Activated naive CD8-positive, alpha-beta T cell (primary cell): Measurements from ENCODE around the gene NOBOX.

Experiments
- H3K27ac Mint-ChIP-seq: one replicate; pipeline ENCODE4 v1.8.0; 2021; ENCODE audit warnings: mixed read lengths
- H3K27me3 Mint-ChIP-seq: one replicate; pipeline ENCODE4 v1.8.0; 2021; ENCODE audit warnings: mixed read lengths
- H3K36me3 Mint-ChIP-seq: one replicate; pipeline ENCODE4 v1.8.0; 2021; ENCODE audit warnings: mixed read lengths
- H3K4me1 Mint-ChIP-seq: one replicate; pipeline ENCODE4 v1.8.0; 2021; ENCODE audit warnings: low read depth, mixed read lengths
- H3K4me3 Mint-ChIP-seq: one replicate; pipeline ENCODE4 v1.8.0; 2021; ENCODE audit warnings: mild to moderate bottlenecking, mixed read lengths
- H3K9me3 Mint-ChIP-seq: one replicate; pipeline ENCODE4 v1.8.0; 2021; ENCODE audit warnings: low read depth, mixed read lengths

NOBOX gene

DNA sequence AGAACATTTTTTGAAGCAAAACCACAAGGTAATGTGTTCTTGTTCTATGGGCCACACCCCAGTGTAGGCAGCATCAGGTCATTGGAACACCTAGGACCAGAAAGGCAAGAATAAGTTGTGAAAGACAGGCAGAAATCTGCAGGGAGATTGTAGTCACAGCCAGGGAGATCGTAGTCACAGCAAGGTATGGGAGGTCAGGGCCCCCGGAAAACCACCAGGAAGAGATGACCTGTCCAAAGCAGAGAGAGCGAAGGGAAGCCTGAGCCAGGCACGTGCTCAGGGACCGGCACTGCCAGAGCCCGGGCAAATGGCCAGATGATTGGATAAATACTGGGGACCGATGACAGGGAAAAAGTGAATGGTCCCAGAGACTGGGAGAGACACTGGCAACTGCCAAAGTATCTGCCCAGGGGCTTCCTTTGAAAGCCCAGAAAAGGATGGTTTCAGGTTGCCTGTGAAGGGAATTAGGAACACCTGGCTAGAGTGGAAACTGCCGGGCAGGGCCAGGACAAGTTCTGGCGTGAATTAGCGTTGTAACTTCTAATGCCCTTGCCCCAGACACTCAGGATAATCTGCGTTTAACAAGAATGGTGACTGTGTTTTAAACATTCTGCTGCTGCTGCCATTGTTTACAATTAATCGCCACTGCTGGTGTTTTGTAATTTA lies 3.9 kb upstream of the NOBOX start:
- H3K4me3 Mint-ChIP-seq = no peak overlapping the region
- H3K27ac Mint-ChIP-seq = no peak overlapping the region
- H3K27me3 Mint-ChIP-seq = peaks cover 9% of the 10 kb centered on the region
- no peaks in the 10 kb centered on the region for H3K4me1 Mint-ChIP-seq
- no peaks in the 10 kb centered on the region for H3K36me3 Mint-ChIP-seq
- no peaks in the 10 kb centered on the region for H3K9me3 Mint-ChIP-seq

DNA sequence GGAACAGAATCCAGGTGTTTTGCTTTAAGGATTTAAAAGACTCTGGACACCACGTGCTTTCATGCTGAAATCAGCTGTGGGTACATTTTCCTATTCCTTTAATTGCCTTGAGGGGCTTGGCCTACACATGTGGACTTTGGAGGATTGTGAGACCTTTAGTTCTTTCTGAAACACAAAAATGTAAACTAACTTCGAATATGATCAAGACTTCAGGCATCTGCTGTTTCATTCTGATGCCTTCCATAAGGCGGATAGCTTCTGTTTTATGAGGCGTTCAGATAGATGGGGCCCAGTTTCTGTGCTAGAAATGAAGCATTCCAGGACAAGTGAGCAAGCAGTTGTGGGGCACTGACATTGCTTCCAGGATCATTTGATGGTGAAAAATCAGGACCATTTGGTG lies 1.5 kb upstream of the NOBOX start:
- no peak overlapping the region for H3K27ac Mint-ChIP-seq
- H3K4me3 Mint-ChIP-seq = no peak overlapping the region

DNA sequence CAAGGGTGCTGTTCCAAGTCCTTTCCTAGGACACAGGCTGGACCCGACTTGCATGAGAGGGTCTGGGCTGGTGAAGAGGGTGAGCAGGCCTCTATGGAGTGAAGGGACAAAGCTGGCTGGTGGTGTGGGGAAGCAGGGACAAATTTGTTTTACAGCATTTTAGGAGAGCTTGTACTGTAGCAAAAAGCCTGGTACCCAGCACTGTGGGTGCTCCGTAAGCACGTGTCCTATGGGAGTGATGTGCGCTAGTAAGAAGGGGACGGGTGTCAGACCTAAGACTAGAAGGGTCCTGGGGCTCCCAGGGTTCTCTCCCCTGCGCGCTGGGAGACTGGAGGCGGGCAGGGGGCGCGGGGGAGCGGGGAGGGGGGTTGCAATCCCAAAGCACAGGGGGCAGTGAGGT lies 391 bp downstream of the NOBOX start:
- no peaks in the 10 kb centered on the region for H3K36me3 Mint-ChIP-seq
- no peaks in the 10 kb centered on the region for H3K9me3 Mint-ChIP-seq
- H3K27ac Mint-ChIP-seq = no peak overlapping the region
- peaks cover 4% of the 10 kb centered on the region for H3K27me3 Mint-ChIP-seq
- no peak overlapping the region for H3K4me3 Mint-ChIP-seq
- no peaks in the 10 kb centered on the region for H3K4me1 Mint-ChIP-seq

More for the DNA sequence above, 1.5 kb upstream of the NOBOX start:
- Mint-ChIP-seq H3K4me1 (no peaks in the 10 kb centered on the region), H3K9me3 (no peaks in the 10 kb centered on the region), H3K36me3 (no peaks in the 10 kb centered on the region), H3K27me3 (peaks cover 7% of the 10 kb centered on the region)

DNA sequence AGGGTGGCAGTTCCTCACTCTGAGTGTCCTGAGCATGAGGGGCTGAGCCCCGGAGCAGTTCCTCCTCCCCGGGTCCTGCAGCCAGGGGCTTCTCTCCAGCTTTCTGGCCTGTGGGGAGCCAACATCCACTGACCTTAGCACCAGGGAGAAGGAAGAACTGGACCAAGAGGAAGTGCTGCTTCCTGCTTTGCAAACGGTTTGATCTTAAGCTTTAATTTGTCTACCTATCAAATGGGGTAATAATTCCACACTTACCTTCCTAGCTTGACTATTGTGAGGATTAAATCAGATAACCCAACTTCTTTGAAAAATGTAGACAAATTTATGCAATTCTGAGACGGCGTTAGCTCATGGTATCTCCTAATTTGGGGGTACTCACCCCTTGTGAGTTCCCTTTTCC lies 2.0 kb downstream of the NOBOX start:
- no peaks in the 10 kb centered on the region for H3K9me3 Mint-ChIP-seq
- no peak overlapping the region for H3K27ac Mint-ChIP-seq
- no peaks in the 10 kb centered on the region for H3K36me3 Mint-ChIP-seq
- H3K4me1 Mint-ChIP-seq = no peaks in the 10 kb centered on the region
- peaks cover 4% of the 10 kb centered on the region for H3K27me3 Mint-ChIP-seq
- H3K4me3 Mint-ChIP-seq = no peak overlapping the region

DNA sequence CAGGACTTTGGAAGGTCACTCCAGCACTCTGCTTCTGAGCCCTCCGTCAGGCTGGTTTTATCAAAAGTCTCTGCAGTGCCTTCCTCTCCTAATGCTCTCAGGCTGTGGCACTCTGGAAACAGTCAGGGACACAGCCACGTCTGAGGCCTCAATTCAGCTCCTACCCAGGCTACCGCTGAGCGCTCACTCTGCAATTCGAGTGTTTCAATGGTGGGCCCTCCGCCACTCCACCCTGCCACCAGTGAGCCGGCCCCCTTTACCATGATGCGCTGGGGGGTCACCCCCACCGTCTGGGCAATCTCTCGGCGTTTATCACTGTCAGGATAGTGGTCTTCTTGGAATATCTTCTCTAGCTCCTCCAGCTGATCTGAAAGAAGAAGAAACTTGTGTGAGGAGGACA lies 3.5 kb downstream of the NOBOX start:
- no peaks in the 10 kb centered on the region for H3K36me3 Mint-ChIP-seq
- H3K4me1 Mint-ChIP-seq = no peaks in the 10 kb centered on the region
- no peak overlapping the region for H3K27ac Mint-ChIP-seq
- H3K9me3 Mint-ChIP-seq = no peaks in the 10 kb centered on the region
- H3K4me3 Mint-ChIP-seq = no peak overlapping the region
- H3K27me3 Mint-ChIP-seq = peaks cover 4% of the 10 kb centered on the region

DNA sequence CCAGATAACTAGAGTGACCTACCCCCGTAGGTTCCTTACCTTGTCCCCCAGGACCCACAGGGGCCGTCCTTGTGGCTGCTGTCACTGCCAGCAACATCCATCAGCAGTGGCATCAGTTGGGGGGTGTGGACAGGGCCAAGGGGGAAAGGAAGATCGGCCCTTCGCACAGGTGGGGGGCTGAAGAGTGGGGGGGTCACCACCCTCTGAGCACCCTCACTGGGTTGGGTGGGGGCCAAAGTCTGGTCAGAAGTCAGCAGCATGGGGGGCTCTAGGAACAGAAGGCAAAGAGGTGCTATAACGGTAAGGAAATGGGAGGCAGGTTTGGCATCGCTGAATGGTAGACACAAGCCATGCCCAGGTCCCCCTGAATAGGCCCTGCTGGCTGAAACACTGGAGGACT lies 4.6 kb downstream of the NOBOX start:
- no peaks in the 10 kb centered on the region for H3K4me1 Mint-ChIP-seq
- H3K9me3 Mint-ChIP-seq = no peaks in the 10 kb centered on the region
- no peaks in the 10 kb centered on the region for H3K36me3 Mint-ChIP-seq
- H3K27me3 Mint-ChIP-seq = peaks cover 4% of the 10 kb centered on the region
- no peak overlapping the region for H3K4me3 Mint-ChIP-seq
- H3K27ac Mint-ChIP-seq = no peak overlapping the region

DNA sequence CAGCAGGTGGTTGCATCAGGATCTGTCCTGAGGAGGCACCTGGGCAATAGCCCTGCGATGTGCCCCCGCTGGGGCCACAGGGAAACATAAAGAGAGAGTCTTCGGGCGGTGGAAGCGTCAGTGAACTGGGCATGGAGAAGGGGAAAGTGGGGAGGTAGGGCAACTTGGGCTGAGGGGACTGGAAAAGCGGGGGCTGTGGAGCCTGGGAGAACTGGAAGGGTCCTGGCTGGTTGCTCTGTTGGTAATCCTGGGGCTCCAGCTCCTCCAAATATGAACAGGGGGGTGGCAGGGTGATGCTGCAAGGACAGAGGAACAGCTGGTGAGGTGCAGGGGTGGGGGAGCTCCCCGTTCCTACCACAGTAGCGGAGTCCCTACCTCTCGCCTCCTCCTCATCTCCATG lies 5.2 kb downstream of the NOBOX start:
- Mint-ChIP-seq H3K4me3 (no peak overlapping the region), H3K27me3 (peaks cover 4% of the 10 kb centered on the region), H3K36me3 (no peaks in the 10 kb centered on the region), H3K4me1 (no peaks in the 10 kb centered on the region), H3K9me3 (no peaks in the 10 kb centered on the region), H3K27ac (no peak overlapping the region)

DNA sequence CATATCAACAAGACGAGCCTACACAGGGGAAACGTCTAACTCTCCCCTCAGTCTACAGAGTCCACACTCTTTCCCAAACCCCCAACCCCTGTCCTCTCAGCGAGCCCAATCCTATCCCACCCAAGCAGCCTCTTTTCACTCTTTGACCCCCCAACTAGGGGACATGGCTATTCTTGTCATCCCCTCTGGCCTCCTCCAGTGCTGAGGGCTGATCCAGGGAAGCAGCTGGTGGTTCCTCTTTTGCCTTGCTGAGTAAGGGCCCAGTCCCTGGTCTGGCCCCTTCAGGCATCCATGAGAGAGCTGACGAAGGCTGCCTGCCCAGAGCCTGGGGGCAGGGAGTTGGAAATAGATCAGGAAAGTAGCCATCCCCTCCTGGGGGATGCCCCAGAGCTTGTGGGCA lies 6.4 kb downstream of the NOBOX start:
- Mint-ChIP-seq H3K9me3 (no peaks in the 10 kb centered on the region), H3K36me3 (no peaks in the 10 kb centered on the region), H3K4me1 (no peaks in the 10 kb centered on the region), H3K4me3 (no peak overlapping the region), H3K27me3 (no peaks in the 10 kb centered on the region), H3K27ac (no peak overlapping the region)

DNA sequence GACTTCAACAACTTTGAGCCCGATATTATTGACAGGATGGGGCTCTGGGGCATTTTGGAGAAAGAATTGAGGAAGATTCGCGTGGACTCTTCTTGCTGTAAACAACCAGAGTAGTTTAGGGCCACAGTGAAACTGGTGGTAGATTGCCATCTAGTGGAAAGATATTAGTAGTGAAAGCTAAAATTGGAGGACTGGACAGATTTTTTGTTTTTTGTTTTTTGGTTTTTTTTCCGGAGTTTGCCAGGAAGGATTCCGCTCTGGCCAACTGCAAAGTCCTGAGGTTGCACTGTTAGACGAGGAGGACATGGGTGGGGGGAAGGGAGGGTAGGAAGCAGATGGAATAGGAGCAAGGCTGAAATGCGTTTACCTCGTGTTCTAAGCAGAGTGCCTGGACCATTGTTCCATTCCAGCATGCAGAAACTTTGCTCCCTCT lies 11.7 kb downstream of the NOBOX start:
- Mint-ChIP-seq H3K27me3 (no peaks in the 10 kb centered on the region), H3K36me3 (no peaks in the 10 kb centered on the region), H3K27ac (no peak overlapping the region), H3K4me1 (peaks cover 4% of the 10 kb centered on the region), H3K9me3 (no peaks in the 10 kb centered on the region), H3K4me3 (peak overlapping the region; percentile 69)

DNA sequence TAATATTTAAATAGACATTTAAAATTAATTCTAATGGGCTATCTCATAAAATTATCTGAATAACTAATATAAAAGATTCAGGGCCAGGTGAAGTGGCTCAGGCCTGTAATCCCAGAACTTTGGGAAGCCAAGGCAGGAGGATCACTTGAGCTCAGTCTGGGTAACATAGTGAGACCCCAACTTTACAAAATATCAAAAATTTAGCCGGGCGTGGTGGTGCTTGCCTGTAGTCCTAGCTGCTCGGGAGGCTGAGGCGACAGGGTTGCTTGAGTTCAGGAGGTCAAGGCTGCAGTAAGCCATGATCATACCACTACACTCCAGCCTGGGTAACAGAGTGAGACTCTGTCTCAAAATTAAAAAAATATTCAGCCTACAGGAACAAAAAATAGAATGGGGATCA lies 12.5 kb downstream of the NOBOX start:
- H3K27ac Mint-ChIP-seq = no peak overlapping the region

DNA sequence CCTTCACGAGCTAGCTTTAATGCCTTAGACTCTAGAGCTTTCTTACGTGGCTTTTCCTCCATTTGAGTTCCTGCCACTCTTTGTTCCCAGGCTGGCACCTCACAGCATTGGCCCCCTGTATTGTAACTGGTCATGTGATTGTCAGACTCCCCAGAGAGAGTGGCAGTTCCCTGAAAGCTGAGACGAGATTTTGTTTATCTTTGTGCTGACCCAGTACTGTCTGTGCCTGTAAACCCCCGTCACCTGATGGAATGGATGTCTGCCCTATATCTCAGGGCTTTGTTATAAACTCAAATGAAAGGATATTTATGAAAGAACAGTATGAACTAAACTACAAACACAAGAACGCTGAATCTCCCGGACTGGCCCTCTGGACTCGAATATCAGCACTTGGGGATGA lies 13.0 kb downstream of the NOBOX start:
- no peaks in the 10 kb centered on the region for H3K27me3 Mint-ChIP-seq
- H3K27ac Mint-ChIP-seq = no peak overlapping the region
- no peak overlapping the region for H3K4me3 Mint-ChIP-seq
- no peaks in the 10 kb centered on the region for H3K9me3 Mint-ChIP-seq
- no peaks in the 10 kb centered on the region for H3K36me3 Mint-ChIP-seq
- H3K4me1 Mint-ChIP-seq = peaks cover 4% of the 10 kb centered on the region

More for the DNA sequence above, 12.5 kb downstream of the NOBOX start:
- no peak overlapping the region for H3K4me3 Mint-ChIP-seq
- H3K36me3 Mint-ChIP-seq = no peaks in the 10 kb centered on the region
- H3K4me1 Mint-ChIP-seq = peaks cover 4% of the 10 kb centered on the region
- H3K9me3 Mint-ChIP-seq = no peaks in the 10 kb centered on the region
- no peaks in the 10 kb centered on the region for H3K27me3 Mint-ChIP-seq

DNA sequence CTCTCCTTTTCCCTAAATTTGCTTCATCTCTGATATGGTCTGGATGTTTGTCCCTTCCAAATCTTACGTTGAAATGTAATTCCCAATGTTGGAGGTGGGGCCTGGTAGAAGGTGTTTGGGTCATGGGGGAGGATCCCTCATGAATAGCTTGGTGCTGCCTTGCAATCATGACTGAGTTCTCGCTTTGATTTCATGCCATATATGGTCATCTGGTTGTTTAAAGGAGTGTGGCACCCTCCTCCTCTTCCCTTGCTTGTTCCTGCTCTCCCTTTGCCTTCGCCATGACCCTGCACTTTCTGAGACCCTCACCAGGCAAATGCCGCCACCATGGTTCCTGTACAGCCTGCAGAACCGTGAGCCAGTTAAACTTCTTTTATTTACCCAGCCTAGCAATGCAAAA lies 14.5 kb downstream of the NOBOX start:
- no peak overlapping the region for H3K4me3 Mint-ChIP-seq
- no peaks in the 10 kb centered on the region for H3K9me3 Mint-ChIP-seq
- no peaks in the 10 kb centered on the region for H3K27me3 Mint-ChIP-seq
- peaks cover 8% of the 10 kb centered on the region for H3K4me1 Mint-ChIP-seq
- no peaks in the 10 kb centered on the region for H3K36me3 Mint-ChIP-seq
- H3K27ac Mint-ChIP-seq = no peak overlapping the region

DNA sequence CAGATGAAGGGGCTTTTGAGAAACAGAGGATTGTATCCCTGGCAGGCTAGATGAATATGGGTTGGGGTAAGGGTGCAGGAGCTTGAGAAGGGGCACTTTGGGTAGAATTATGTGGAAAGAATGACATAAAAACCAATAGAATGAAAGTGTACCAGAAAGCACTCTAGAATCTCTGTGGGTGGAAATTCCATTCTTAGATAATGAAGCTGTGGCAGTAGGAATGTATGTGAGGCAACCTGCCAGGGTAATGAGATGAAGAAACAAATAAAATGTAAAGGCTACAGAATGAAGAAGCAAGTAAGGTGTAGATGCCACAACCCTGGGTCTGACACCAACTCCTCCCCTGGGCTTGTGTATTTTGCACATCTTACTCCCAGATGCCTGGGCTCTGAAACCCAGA lies 16.8 kb downstream of the NOBOX start:
- Mint-ChIP-seq H3K27ac (no peak overlapping the region), H3K27me3 (no peaks in the 10 kb centered on the region), H3K36me3 (no peaks in the 10 kb centered on the region), H3K4me3 (no peak overlapping the region), H3K9me3 (no peaks in the 10 kb centered on the region), H3K4me1 (peaks cover 6% of the 10 kb centered on the region)

DNA sequence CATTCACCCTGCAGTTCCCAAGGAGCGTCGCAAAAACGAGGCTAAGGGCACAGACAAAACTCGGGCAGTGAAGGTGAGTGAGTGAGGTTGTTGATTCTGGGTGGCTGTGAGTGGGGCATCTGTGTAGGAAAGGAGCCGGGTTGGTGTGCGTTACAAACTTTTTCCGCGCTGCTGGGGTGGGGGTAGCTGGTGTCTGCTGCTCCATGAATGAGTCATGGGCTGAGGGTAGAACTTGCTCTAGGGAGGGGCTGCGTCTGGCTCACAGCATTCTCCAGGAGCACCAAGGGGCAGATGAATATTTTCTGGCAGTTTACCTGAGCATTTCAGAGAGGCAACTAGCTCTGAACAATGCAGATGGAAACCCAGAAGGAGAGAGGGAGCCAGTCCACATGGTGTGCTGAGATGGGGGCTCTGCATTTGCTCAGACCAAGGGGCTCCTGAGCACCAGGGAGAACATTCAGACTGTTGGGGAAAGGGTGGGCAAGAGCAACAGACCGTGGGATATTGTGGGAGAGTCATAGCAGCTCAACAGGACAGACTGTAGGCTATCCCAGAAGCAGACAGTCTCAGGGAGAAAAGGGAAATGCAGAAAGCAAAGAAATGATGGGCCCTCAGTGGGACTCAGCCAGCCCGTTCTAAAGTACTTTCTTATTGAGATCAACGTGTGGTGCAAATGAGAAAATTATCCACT lies 18.8 kb downstream of the NOBOX start:
- no peak overlapping the region for H3K27ac Mint-ChIP-seq

DNA sequence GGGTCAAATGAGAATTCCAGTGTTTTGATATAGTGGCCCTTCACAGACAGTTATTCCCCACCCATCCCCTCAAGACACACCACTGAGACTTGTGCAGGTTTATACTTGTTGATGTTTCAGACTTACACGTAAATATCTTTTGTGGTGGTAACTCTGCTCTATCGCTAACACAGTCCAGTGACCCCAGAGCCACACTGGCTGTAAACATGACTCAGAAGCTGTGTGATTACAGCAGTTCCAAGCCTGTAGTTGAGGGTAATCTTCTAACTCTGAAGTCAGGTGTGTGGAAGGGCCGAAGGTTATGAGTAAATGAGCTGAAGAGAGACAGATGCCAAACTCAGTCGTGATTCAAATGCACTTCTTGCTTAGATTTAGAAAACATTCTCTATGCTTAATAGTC lies 19.4 kb downstream of the NOBOX start:
- H3K36me3 Mint-ChIP-seq = peaks cover 8% of the 10 kb centered on the region
- no peaks in the 10 kb centered on the region for H3K9me3 Mint-ChIP-seq
- H3K4me3 Mint-ChIP-seq = no peak overlapping the region
- no peaks in the 10 kb centered on the region for H3K27me3 Mint-ChIP-seq
- no peak overlapping the region for H3K27ac Mint-ChIP-seq
- peaks cover 5% of the 10 kb centered on the region for H3K4me1 Mint-ChIP-seq

More for the DNA sequence above, 18.8 kb downstream of the NOBOX start:
- Mint-ChIP-seq H3K4me1 (peaks cover 5% of the 10 kb centered on the region), H3K9me3 (no peaks in the 10 kb centered on the region), H3K4me3 (no peak overlapping the region), H3K27me3 (no peaks in the 10 kb centered on the region), H3K36me3 (peaks cover 8% of the 10 kb centered on the region)
